Right lobe of liver (tissue), 6 donors: ENCODE results near the gene CACNA1D. TPM values are rescaled to one million over a fixed set of nuclear protein-coding genes. Genes with fewer than 3 reads are reported as not detected.
"Not testable (repeated sequence)": the region's sequence is repeated elsewhere in the genome, so short reads cannot be mapped to it uniquely, and the experiment has no call there.

Experiments used
- ATAC-seq, 4 donors: fragments of 200-7000 bp; cut with Tn5 transposase; one replicate each; pipeline ENCODE4 v1.9.1; 2020; ENCODE audit warnings: mild to moderate bottlenecking in 4 of 4, moderate library complexity in 4 of 4
- DNase-seq, 3 donors: peaks; one replicate each; pipeline ENCODE4 v3.0.0-alpha.2; 2020
- H3K27ac ChIP-seq, 3 donors: fragments of 200-600 bp; one replicate each; pipeline ENCODE4 v1.8.0; 2022
- H3K27me3 ChIP-seq, 2 donors: fragments of 200-600 bp; one replicate each; pipeline ENCODE4 v1.8.0; 2022
- H3K36me3 ChIP-seq, 4 donors: fragments of 200-600 bp; sonication (generic) in 1 of 4; one replicate each; pipeline versions ENCODE4 v1.5.1 to v1.8.0; 2017 to 2022; ENCODE audit warnings: control low read depth in 1 of 4
- H3K4me1 ChIP-seq, 4 donors: fragments of 200-600 bp; sonication (generic) in 1 of 4; one replicate each; pipeline versions ENCODE4 v1.5.1 to v1.8.0; 2017 to 2022; ENCODE audit warnings: control low read depth in 1 of 4
- H3K4me3 ChIP-seq, 3 donors: fragments of 200-600 bp; one replicate each; pipeline ENCODE4 v1.8.0; 2022
- H3K9me3 ChIP-seq, 4 donors: fragments of 200-600 bp; sonication (generic) in 1 of 4; one replicate each; pipeline versions ENCODE4 v1.5.1 to v1.8.0; 2017 to 2022; ENCODE audit warnings: control low read depth in 1 of 4
- CTCF ChIP-seq, 4 donors: fragments of 200-600 bp in 3 of 4; fragments of 450-650 bp in 1 of 4; IDR thresholded peaks; one replicate each; pipeline versions ENCODE4 v1.5.1 to v1.8.0; 2016 to 2022; ENCODE audit warnings: antibody characterized with exemption in 4 of 4, mild to moderate bottlenecking in 2 of 4
- POLR2A ChIP-seq: fragments of 450-650 bp; IDR thresholded peaks from one replicate; pipeline ENCODE4 v1.6.1; 2017; ENCODE audit warnings: antibody characterized with exemption, mild to moderate bottlenecking
- WGBS: methylation state at CpG from one replicate; pipeline ENCODE4 v1.1.6; 2018; ENCODE audit warnings: low coverage, low lambda C conversion rate; ENCODE audit not compliant: insufficient coverage; ENCODE audit errors: missing lambda C conversion rate; 5-methylcytosine and 5-hydroxymethylcytosine counted together
- intact Hi-C, 2 donors: fragments of 100-400 bp; cut with DNase I; formaldehyde crosslinking; loops; one replicate each; pipeline versions ENCODE4 v1.11.2 to v1.14.1; 2022
- total RNA-seq, 6 experiments: library from RNA; depleted of rRNA in 2 of 6; stranded (reverse); fragments of >200 nt in 2 of 6; fragmentation: NEBNext Ultra II Directional in 3 of 6; extraction: Animal tissue kit (Norgen Biotek cat#: 25700) in 3 of 6; gene quantifications; one replicate each; pipeline versions ENCODE4 v1.1.0 to v1.2.4, GENCODE V29; 2016 to 2023
- donor health status: DM: no; HTN: yes; CAD: no.
- donor health status: DM: no; HTN: no; CAD: no.
- donor health status: DM: no; HTN: no; CAD: no.
- donor health status: DM: no; HTN: yes; CAD: no.
- donor health status: DM: no; HTN: yes; CAD: no.

CACNA1D gene
- total RNA-seq, 6 experiments from 2014 or later = 5.5 to 12.7 (median 9.3) TPM

GRCh38 chr3:53628536-53629401, 134.4 kb downstream of the CACNA1D start:
- 64% methylated on average over 10 of the region's 10 CpGs for WGBS
- TF ChIP-seq CTCF (IDR thresholded peaks at IDR 0.05) (no peak), POLR2A (no peak)
- Histone ChIP-seq H3K27me3 (no peaks in the 10 kb centered on the region), H3K4me3 (no peak overlapping the region), H3K36me3 (no peaks in the 10 kb centered on the region), H3K4me1 (no peaks in the 10 kb centered on the region), H3K27ac (no peak overlapping the region), H3K9me3 (no peaks in the 10 kb centered on the region)
- ATAC-seq = no peak
- intact Hi-C loops = no loop called here
- no peak for DNase-seq

DNA sequence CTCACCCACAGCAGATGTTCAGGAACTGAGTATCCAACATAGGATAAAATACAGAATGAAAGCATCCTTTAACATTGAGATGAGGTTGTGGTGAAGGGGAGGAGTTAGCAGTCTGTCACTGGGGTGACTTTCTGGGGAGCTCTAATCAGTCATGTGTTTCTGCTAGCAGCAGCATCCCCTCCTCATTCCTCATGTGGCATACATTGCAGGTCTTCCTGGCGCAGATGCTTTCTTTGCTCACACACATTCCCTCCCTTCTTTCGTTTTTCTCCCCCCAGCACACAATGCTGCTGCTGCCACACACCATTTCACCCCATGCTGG, 135.0 kb downstream of the CACNA1D start:
- intact Hi-C loops = no loop called here
- H3K36me3 ChIP-seq = no peaks in the 10 kb centered on the region
- no peaks in the 10 kb centered on the region for H3K27me3 ChIP-seq
- H3K9me3 ChIP-seq = no peaks in the 10 kb centered on the region
- H3K4me1 ChIP-seq = peaks cover 0 to 4% (median 0%) of the 10 kb centered on the region in 4 donors
- ATAC-seq (no peak), DNase-seq (no peak)
- H3K27ac ChIP-seq = no peak overlapping the region
- no peak for TF ChIP-seq POLR2A
- no peak overlapping the region for H3K4me3 ChIP-seq
- WGBS = 86% methylated on average over 1 of the region's 2 CpGs

DNA sequence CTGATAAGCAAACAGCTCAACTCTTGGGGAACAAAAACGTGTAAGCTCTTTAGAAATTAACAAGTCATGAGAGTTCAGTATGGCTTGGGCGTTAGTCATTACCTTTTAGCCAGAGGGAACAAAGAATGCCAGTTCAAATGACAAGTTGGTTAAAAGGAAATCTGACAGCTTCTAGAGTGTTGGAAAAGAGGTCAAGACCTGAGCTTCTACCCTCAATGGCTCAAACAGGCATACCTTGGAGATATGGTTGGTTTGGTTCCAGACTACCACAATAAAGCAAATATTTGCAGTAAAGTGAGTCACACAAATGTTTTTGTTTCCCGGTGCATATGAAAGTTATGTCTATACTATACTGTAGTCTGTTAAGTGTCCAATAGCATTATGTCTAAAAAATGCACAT, 136.1 kb downstream of the CACNA1D start:
- ATAC-seq = peak in 2 of 4 donors; percentile 14 to 55
- H3K4me1 ChIP-seq = peaks cover 0 to 4% (median 0%) of the 10 kb centered on the region in 4 donors
- 39% methylated on average over 3 of the region's 3 CpGs for WGBS
- no peaks in the 10 kb centered on the region for H3K36me3 ChIP-seq
- no peaks in the 10 kb centered on the region for H3K9me3 ChIP-seq
- no peak overlapping the region for H3K27ac ChIP-seq
- TF ChIP-seq POLR2A = no peak
- no peak for TF ChIP-seq CTCF (IDR thresholded peaks at IDR 0.05)
- intact Hi-C loops = no loop called here
- H3K27me3 ChIP-seq = no peaks in the 10 kb centered on the region
- DNase-seq = no peak
- no peak overlapping the region for H3K4me3 ChIP-seq

DNA sequence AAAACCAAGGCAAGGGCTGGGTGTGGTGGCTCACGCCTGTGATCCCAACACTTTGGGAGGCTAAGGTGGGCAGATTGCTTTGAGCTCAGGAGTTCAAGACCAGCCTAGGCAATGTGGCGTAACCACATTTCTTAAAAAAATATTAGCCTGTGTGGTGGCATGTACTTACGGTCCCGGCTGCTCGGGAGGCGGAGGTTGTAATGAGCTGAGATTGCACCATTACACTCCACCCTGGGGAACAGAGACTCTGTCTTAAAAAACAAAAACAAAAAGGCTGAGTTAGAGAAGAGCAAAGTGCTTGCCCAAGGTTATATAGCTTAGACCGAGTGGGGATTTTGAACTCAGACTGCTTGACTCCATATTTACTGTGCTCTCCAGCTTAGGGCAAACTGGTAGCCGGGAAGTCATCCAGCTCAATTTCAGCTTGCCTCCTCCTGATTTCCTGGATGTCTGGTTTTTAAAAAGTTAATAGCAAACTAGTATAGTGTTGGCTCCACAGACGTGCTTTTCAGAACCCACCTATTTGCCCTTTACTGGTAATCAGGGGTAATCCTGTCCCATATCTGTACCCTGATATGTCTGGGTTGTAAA, 138.9 kb downstream of the CACNA1D start:
- Histone ChIP-seq H3K27ac (peak overlapping the region; percentile 36 to 52 (median 39)), H3K4me1 (peaks cover 0 to 4% (median 0%) of the 10 kb centered on the region in 4 donors), H3K36me3 (no peaks in the 10 kb centered on the region), H3K4me3 (peak overlapping the region in 2 of 3 donors; percentile 10 to 44), H3K9me3 (no peaks in the 10 kb centered on the region), H3K27me3 (no peaks in the 10 kb centered on the region)
- intact Hi-C loops = no loop called here
- peak; percentile 81 to 92 (median 84) for ATAC-seq
- TF ChIP-seq POLR2A (no peak), CTCF (IDR thresholded peaks at IDR 0.05) (no peak)
- WGBS = 35% methylated on average over 9 of the region's 9 CpGs
- DNase-seq = peak in 2 of 3 donors; percentile 30 to 68

DNA sequence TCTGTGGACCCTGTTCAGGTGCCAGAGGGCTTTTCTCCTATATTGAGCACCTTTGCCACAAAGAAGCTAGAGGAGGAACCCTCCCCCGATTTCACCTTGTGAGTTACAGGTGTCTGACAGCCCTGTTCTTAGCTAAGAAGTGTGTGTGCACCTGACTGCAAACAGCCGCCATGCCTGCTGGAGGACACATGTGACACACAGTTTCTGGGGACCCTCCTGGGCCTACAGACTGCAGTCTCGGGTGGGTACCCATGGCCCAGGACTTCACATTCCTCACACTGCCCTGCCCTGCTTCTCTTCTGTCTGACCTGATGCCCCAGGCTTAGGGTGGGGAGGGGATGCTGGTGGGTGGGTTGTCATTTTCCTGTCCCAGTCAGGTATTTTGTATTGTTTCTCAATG, 140.6 kb downstream of the CACNA1D start:
- Histone ChIP-seq H3K4me1 (peaks cover 0 to 4% (median 0%) of the 10 kb centered on the region in 4 donors), H3K9me3 (no peaks in the 10 kb centered on the region), H3K27me3 (no peaks in the 10 kb centered on the region), H3K4me3 (no peak overlapping the region), H3K27ac (no peak overlapping the region), H3K36me3 (no peaks in the 10 kb centered on the region)
- no peak for TF ChIP-seq POLR2A
- TF ChIP-seq CTCF (IDR thresholded peaks at IDR 0.05) = no peak
- 88% methylated on average over 1 of the region's 3 CpGs for WGBS
- no peak for ATAC-seq
- intact Hi-C loops = no loop called here
- DNase-seq = no peak

GRCh38 chr3:53638806-53639205, 144.4 kb downstream of the CACNA1D start:
- H3K36me3 ChIP-seq, H3K4me1 ChIP-seq, H3K4me3 ChIP-seq, H3K27me3 ChIP-seq, H3K27ac ChIP-seq, H3K9me3 ChIP-seq, intact Hi-C loops, DNase-seq: not testable (repeated sequence)
- 32% methylated on average over 3 of the region's 4 CpGs for WGBS
- peak; percentile 32 to 78 (median 66) for ATAC-seq
